ENCODE measurements around the gene BEND3.

The BEND3 gene

GRCh38 chr6:107128175-107128574, 12.9 kb upstream of the BEND3 start:
- TF ChIP-seq EZH2phosphoT487 (IDR thresholded peaks at IDR 0.05; ENCODE audit: low read length) (no peak), CTCF (IDR thresholded peaks at IDR 0.05; ENCODE audit: low read length) (no peak), EZH2 (optimal IDR thresholded peaks at IDR 0.05; ENCODE audit: low read depth, low read length) (no peak)
- no peak overlapping the region for H3K9ac ChIP-seq (ENCODE audit: low read length)
- H3K27ac ChIP-seq (ENCODE audit: low read length) = no peak overlapping the region
- no peaks in the 10 kb centered on the region for H3K27me3 ChIP-seq (replicated peaks; ENCODE audit: insufficient read depth, low read length)
- no peaks in the 10 kb centered on the region for H4K20me1 ChIP-seq (ENCODE audit: insufficient read depth, low read length)
- H3K9me3 ChIP-seq (replicated peaks; ENCODE audit: insufficient read depth, low read length) = no peaks in the 10 kb centered on the region
- no peaks in the 10 kb centered on the region for H3K36me3 ChIP-seq (replicated peaks; ENCODE audit: insufficient read depth, low read length)
- H3K4me1 ChIP-seq (ENCODE audit: low read length) = peaks cover 33% of the 10 kb centered on the region
- peaks cover 16% of the 10 kb centered on the region for H3F3A ChIP-seq (ENCODE audit: insufficient read depth, low read length)
- H3K4me3 ChIP-seq (ENCODE audit: low read length) = no peak overlapping the region
- no peak overlapping the region for H2AFZ ChIP-seq (ENCODE audit: low read length)
- H3K79me2 ChIP-seq (ENCODE audit: low read length) = no peaks in the 10 kb centered on the region
- H3K9me2 ChIP-seq (replicated peaks; ENCODE audit: insufficient read depth, low read length) = no peaks in the 10 kb centered on the region
- H3K4me2 ChIP-seq (ENCODE audit: low read depth, low read length) = no peak overlapping the region
- no peak for DNase-seq

GRCh38 chr6:107125771-107126170, 10.5 kb upstream of the BEND3 start:
- H3K4me1 ChIP-seq (ENCODE audit: low read length) = peaks cover 33% of the 10 kb centered on the region
- H3F3A ChIP-seq (ENCODE audit: insufficient read depth, low read length) = peaks cover 16% of the 10 kb centered on the region
- H3K36me3 ChIP-seq (replicated peaks; ENCODE audit: insufficient read depth, low read length) = no peaks in the 10 kb centered on the region
- H3K9me2 ChIP-seq (replicated peaks; ENCODE audit: insufficient read depth, low read length) = no peaks in the 10 kb centered on the region
- no peak overlapping the region for H2AFZ ChIP-seq (ENCODE audit: low read length)
- H3K9me3 ChIP-seq (replicated peaks; ENCODE audit: insufficient read depth, low read length) = no peaks in the 10 kb centered on the region
- no peak overlapping the region for H3K27ac ChIP-seq (ENCODE audit: low read length)
- no peak overlapping the region for H3K9ac ChIP-seq (ENCODE audit: low read length)
- H3K4me2 ChIP-seq (ENCODE audit: low read depth, low read length) = peak overlapping the region; percentile 6; the same call in 1 of the 2 replicates
- no peaks in the 10 kb centered on the region for H3K79me2 ChIP-seq (ENCODE audit: low read length)
- H3K4me3 ChIP-seq (ENCODE audit: low read length) = no peak overlapping the region
- TF ChIP-seq EZH2phosphoT487 (IDR thresholded peaks at IDR 0.05; ENCODE audit: low read length) = no peak
- no peak for TF ChIP-seq EZH2 (optimal IDR thresholded peaks at IDR 0.05; ENCODE audit: low read depth, low read length)
- no peak for TF ChIP-seq CTCF (IDR thresholded peaks at IDR 0.05; ENCODE audit: low read length)
- no peaks in the 10 kb centered on the region for H4K20me1 ChIP-seq (ENCODE audit: insufficient read depth, low read length)
- no peak for DNase-seq
- H3K27me3 ChIP-seq (replicated peaks; ENCODE audit: insufficient read depth, low read length) = no peaks in the 10 kb centered on the region

- no peaks in the 10 kb centered on the region for H3K9me2 ChIP-seq (replicated peaks; ENCODE audit: insufficient read depth, low read length)
Observed at GRCh38 chr6:107124934-107125348, 9.6 kb upstream of the BEND3 start.

More at GRCh38 chr6:107124934-107125348, 9.6 kb upstream of the BEND3 start:
- TF ChIP-seq EZH2 (optimal IDR thresholded peaks at IDR 0.05; ENCODE audit: low read depth, low read length) = no peak
- TF ChIP-seq EZH2phosphoT487 (IDR thresholded peaks at IDR 0.05; ENCODE audit: low read length) = no peak
- TF ChIP-seq CTCF (IDR thresholded peaks at IDR 0.05; ENCODE audit: low read length) = 0 out of 2 replicates have a peak, but pooled peaks have one; percentile 7
- Histone ChIP-seq H3K9me3 (replicated peaks; ENCODE audit: insufficient read depth, low read length) (no peaks in the 10 kb centered on the region), H3K4me3 (ENCODE audit: low read length) (no peak overlapping the region), H3K9ac (ENCODE audit: low read length) (no peak overlapping the region), H3K79me2 (ENCODE audit: low read length) (no peaks in the 10 kb centered on the region), H3F3A (ENCODE audit: insufficient read depth, low read length) (peaks cover 14% of the 10 kb centered on the region), H3K36me3 (replicated peaks; ENCODE audit: insufficient read depth, low read length) (no peaks in the 10 kb centered on the region), H3K27ac (ENCODE audit: low read length) (no peak overlapping the region), H3K4me2 (ENCODE audit: low read depth, low read length) (peak overlapping the region; percentile 6; the same call in 1 of the 2 replicates), H3K4me1 (ENCODE audit: low read length) (peaks cover 31% of the 10 kb centered on the region), H2AFZ (ENCODE audit: low read length) (0 out of 2 replicates have a peak overlapping the region, but pooled peaks have one; percentile 5), H4K20me1 (ENCODE audit: insufficient read depth, low read length) (no peaks in the 10 kb centered on the region), H3K27me3 (replicated peaks; ENCODE audit: insufficient read depth, low read length) (no peaks in the 10 kb centered on the region)
- DNase-seq = peak; percentile 74

All from MM.1S (cell line).